HepG2 (cell line): ENCODE data around the gene SPART. TPM values are rescaled to one million over a fixed set of nuclear protein-coding genes. Genes with fewer than 3 reads are reported as not detected.
A peak's percentile ranks its signal among the peaks of the same experiment; 100 is the strongest.

Experiments used
- AGO2 ChIP-seq: fragments of 200-400 bp; formaldehyde crosslinking; optimal IDR thresholded peaks from 2 replicates; pipeline ENCODE3; 2017; ENCODE audit warnings: mild to moderate bottlenecking, low read depth, low read length, moderate library complexity
- DNMT1 ChIP-seq: sonication (generic); formaldehyde crosslinking; IDR thresholded peaks from 2 replicates; pipeline ENCODE4 v1.5.1; 2020; ENCODE audit warnings: mild to moderate bottlenecking, missing genetic modification reagents
- HOXA7 ChIP-seq: sonication (generic); formaldehyde crosslinking; IDR thresholded peaks from 2 replicates; pipeline ENCODE4 v1.8.1; 2022; ENCODE audit warnings: mild to moderate bottlenecking, missing genetic modification reagents, moderate library complexity
- JUNB ChIP-seq: sonication (generic); formaldehyde crosslinking; IDR thresholded peaks from 2 replicates; pipeline ENCODE4 v1.8.0; 2022; ENCODE audit warnings: missing genetic modification reagents, mild to moderate bottlenecking, borderline replicate concordance
- NKX3-1 ChIP-seq: sonication (generic); formaldehyde crosslinking; IDR thresholded peaks from 2 replicates; pipeline ENCODE4 v1.5.0; 2020; ENCODE audit warnings: missing genetic modification reagents
- PATZ1 ChIP-seq: sonication (generic); formaldehyde crosslinking; IDR thresholded peaks from 2 replicates; pipeline ENCODE4 v1.4.0; 2020; ENCODE audit warnings: missing genetic modification reagents
- SIN3B ChIP-seq: fragments of 150-350 bp; IDR thresholded peaks from 2 replicates; pipeline ENCODE4 v1.6.1; 2014; ENCODE audit warnings: low read length
- SP2 ChIP-seq: sonication (generic); formaldehyde crosslinking; IDR thresholded peaks from 2 replicates; pipeline ENCODE4 v1.5.1; 2020; ENCODE audit warnings: mild to moderate bottlenecking, missing genetic modification reagents
- ZBTB20 ChIP-seq: sonication (generic); formaldehyde crosslinking; IDR thresholded peaks from 2 replicates; pipeline ENCODE4 v1.8.1; 2023; ENCODE audit warnings: missing genetic modification reagents, low read depth, mild to moderate bottlenecking, borderline replicate concordance
- ZNF333 ChIP-seq: sonication (generic); formaldehyde crosslinking; IDR thresholded peaks from 2 replicates; pipeline ENCODE4 v1.4.0; 2020; ENCODE audit warnings: mild to moderate bottlenecking, missing genetic modification reagents, borderline replicate concordance
- ZSCAN21 ChIP-seq: sonication (generic); formaldehyde crosslinking; IDR thresholded peaks from 2 replicates; pipeline ENCODE4 v1.8.0; 2022; ENCODE audit warnings: mild to moderate bottlenecking, missing genetic modification reagents, moderate library complexity, borderline replicate concordance
- ZSCAN22 ChIP-seq: sonication (generic); formaldehyde crosslinking; IDR thresholded peaks from 2 replicates; pipeline ENCODE4 v1.4.0; 2020; ENCODE audit warnings: mild to moderate bottlenecking, missing genetic modification reagents
- ZZZ3 ChIP-seq: sonication (generic); formaldehyde crosslinking; IDR thresholded peaks from 2 replicates; pipeline ENCODE4 v1.4.0; 2020; ENCODE audit warnings: missing genetic modification reagents, mild to moderate bottlenecking, borderline replicate concordance
- polyA plus RNA-seq, 8 experiments: library from polyadenylated mRNA; depleted of rRNA in 3 of 8; stranded (reverse) in 7 of 8; unstranded in 1 of 8; fragments of >200 nt; fragmentation: Illumina TruSeq in 4 of 8; extraction: Trizol in 4 of 8; gene quantifications; 2 replicates each; pipeline versions ENCODE4 v1.2.1 to v1.2.3, GENCODE V29; 2011 to 2016; ENCODE audit warnings: low read depth in 4 of 8, missing spikeins in 1 of 8, mixed read lengths in 1 of 8; ENCODE audit not compliant: insufficient read depth in 1 of 8
- total RNA-seq, 5 experiments: library from RNA; depleted of rRNA; stranded (reverse); fragments of >200 nt; fragmentation: Illumina TruSeq; extraction: Trizol; gene quantifications; 2 replicates each; pipeline ENCODE4 v1.2.3, GENCODE V29; 2016; ENCODE audit warnings: low read depth in 1 of 5
- TF ChIP-seq, protein P1 (sequence below): sonication (generic); formaldehyde crosslinking; IDR thresholded peaks from 2 replicates; pipeline ENCODE4 v1.4.0; 2020; ENCODE audit warnings: missing genetic modification reagents, borderline replicate concordance
- TF ChIP-seq, protein P2 (sequence below): sonication (generic); formaldehyde crosslinking; IDR thresholded peaks from 2 replicates; pipeline ENCODE4 v1.4.0; 2020; ENCODE audit warnings: missing genetic modification reagents, mild to moderate bottlenecking, borderline replicate concordance
- TF ChIP-seq, protein P3 (sequence below): sonication (generic); formaldehyde crosslinking; IDR thresholded peaks from 2 replicates; pipeline ENCODE4 v1.8.0; 2022; ENCODE audit warnings: mild to moderate bottlenecking, missing genetic modification reagents, moderate library complexity
- TF ChIP-seq, protein P4 (sequence below): sonication (generic); formaldehyde crosslinking; IDR thresholded peaks from 2 replicates; pipeline ENCODE4 v1.5.1; 2020; ENCODE audit warnings: missing genetic modification reagents, mild to moderate bottlenecking, borderline replicate concordance

Gene SPART
- total and polyA plus RNA-seq, 2 of the 13 experiments (the other 11 are each of a cell fraction or from before 2014, with no cell fraction given): 8.9 to 28.8 TPM

DNA sequence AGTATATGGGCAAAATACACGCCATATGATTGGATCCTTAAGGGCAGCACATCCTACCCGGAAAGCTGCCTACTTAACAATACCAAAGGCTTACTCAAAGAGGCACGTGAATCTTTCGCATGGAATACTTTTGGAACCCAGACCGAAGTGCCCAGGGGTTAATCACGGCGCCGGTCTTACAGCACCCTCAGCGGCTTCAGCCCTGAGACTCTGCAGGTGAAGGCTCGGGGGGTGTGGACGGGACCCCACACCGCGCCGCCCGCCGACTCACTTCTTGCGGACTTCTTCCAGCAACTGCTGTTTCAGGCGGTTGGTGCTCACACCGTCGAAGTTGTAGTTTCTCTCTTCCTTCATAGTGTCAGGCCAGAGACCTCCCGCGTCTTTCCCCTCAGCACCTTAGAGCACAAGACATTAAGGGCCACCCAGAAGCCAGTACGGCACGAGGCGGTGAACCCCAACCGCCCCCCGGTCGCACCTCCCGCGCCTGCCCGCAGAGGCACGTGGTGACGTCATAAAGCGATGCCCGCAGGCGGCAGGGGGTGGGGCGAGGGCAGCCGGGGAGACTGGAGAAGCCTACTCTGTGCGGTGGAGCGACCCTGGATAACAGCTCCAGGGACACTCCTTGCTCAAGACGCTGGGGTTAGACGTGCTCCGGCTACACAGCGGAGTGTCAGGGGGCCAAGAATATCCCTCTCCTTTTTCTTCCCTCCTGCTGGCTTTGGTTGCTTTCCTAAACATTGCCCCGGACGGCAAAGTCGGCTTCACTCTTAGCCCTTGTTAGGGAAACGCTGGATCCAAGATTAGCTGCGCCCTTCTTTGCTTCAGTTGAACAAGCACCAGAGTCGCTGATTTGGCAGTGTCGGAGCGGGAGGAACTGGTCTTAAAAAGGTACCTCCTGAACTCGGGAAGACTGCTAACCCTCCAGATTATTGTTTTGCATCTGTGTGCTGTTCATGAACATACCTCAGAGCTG is 48.5 kb downstream of the SPART start, which contains the start of gene CCDC169 (continued):
- TF ChIP-seq, protein P1, sequence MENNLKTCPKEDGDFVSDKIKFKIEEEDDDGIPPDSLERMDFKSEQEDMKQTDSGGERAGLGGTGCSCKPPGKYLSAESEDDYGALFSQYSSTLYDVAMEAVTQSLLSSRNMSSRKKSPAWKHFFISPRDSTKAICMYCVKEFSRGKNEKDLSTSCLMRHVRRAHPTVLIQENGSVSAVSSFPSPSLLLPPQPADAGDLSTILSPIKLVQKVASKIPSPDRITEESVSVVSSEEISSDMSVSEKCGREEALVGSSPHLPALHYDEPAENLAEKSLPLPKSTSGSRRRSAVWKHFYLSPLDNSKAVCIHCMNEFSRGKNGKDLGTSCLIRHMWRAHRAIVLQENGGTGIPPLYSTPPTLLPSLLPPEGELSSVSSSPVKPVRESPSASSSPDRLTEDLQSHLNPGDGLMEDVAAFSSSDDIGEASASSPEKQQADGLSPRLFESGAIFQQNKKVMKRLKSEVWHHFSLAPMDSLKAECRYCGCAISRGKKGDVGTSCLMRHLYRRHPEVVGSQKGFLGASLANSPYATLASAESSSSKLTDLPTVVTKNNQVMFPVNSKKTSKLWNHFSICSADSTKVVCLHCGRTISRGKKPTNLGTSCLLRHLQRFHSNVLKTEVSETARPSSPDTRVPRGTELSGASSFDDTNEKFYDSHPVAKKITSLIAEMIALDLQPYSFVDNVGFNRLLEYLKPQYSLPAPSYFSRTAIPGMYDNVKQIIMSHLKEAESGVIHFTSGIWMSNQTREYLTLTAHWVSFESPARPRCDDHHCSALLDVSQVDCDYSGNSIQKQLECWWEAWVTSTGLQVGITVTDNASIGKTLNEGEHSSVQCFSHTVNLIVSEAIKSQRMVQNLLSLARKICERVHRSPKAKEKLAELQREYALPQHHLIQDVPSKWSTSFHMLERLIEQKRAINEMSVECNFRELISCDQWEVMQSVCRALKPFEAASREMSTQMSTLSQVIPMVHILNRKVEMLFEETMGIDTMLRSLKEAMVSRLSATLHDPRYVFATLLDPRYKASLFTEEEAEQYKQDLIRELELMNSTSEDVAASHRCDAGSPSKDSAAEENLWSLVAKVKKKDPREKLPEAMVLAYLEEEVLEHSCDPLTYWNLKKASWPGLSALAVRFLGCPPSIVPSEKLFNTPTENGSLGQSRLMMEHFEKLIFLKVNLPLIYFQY (CRISPR knock-in tag): no peak
- TF ChIP-seq ZSCAN22 (CRISPR knock-in tag) (no peak), ZBTB20 (CRISPR knock-in tag) (no peak), PATZ1 (peak; percentile 42; the same call in 1 of the 2 replicates), SIN3B (no peak), ZNF333 (no peak), ZSCAN21 (0 out of 2 replicates have a peak, but pooled peaks have one; percentile 38), DNMT1 (CRISPR knock-in tag) (no peak), SP2 (CRISPR knock-in tag) (no peak), AGO2 (no peak), JUNB (CRISPR knock-in tag) (no peak), NKX3-1 (no peak), HOXA7 (CRISPR knock-in tag) (no peak), ZZZ3 (no peak)
- TF ChIP-seq, protein P2, sequence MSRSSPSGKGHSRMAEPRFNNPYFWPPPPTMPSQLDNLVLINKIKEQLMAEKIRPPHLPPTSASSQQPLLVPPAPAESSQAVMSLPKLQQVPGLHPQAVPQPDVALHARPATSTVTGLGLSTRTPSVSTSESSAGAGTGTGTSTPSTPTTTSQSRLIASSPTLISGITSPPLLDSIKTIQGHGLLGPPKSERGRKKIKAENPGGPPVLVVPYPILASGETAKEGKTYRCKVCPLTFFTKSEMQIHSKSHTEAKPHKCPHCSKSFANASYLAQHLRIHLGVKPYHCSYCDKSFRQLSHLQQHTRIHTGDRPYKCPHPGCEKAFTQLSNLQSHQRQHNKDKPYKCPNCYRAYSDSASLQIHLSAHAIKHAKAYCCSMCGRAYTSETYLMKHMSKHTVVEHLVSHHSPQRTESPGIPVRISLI (CRISPR knock-in tag): no peak
- TF ChIP-seq, protein P3, sequence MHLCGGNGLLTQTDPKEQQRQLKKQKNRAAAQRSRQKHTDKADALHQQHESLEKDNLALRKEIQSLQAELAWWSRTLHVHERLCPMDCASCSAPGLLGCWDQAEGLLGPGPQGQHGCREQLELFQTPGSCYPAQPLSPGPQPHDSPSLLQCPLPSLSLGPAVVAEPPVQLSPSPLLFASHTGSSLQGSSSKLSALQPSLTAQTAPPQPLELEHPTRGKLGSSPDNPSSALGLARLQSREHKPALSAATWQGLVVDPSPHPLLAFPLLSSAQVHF: no peak
- TF ChIP-seq, protein P4, sequence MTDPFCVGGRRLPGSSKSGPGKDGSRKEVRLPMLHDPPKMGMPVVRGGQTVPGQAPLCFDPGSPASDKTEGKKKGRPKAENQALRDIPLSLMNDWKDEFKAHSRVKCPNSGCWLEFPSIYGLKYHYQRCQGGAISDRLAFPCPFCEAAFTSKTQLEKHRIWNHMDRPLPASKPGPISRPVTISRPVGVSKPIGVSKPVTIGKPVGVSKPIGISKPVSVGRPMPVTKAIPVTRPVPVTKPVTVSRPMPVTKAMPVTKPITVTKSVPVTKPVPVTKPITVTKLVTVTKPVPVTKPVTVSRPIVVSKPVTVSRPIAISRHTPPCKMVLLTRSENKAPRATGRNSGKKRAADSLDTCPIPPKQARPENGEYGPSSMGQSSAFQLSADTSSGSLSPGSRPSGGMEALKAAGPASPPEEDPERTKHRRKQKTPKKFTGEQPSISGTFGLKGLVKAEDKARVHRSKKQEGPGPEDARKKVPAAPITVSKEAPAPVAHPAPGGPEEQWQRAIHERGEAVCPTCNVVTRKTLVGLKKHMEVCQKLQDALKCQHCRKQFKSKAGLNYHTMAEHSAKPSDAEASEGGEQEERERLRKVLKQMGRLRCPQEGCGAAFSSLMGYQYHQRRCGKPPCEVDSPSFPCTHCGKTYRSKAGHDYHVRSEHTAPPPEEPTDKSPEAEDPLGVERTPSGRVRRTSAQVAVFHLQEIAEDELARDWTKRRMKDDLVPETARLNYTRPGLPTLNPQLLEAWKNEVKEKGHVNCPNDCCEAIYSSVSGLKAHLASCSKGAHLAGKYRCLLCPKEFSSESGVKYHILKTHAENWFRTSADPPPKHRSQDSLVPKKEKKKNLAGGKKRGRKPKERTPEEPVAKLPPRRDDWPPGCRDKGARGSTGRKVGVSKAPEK (CRISPR knock-in tag): no peak
